ENCODE results near the gene CGNL1. TPM values are rescaled to one million over a fixed set of nuclear protein-coding genes. Genes with fewer than 3 reads are reported as not detected.

Gene CGNL1
- total RNA-seq, 1 experiment from 2014 or later: 34.6 TPM

GRCh38 chr15:57486833-57487232 lies 110.5 kb downstream of the CGNL1 start:
- Mint-ChIP-seq H3K27me3 (ENCODE audit: low read depth) (no peaks in the 10 kb centered on the region), H3K9me3 (no peaks in the 10 kb centered on the region), H3K27ac (0 out of 7 replicates have a peak overlapping the region, but pooled peaks of 1 of the 3 experiments have one; percentile 73), H3K4me1 (peaks cover 15% of the 10 kb centered on the region in 2 experiments), H3K36me3 (ENCODE audit: insufficient read depth in 1 of 3, low read depth in 3 of 3) (peaks cover 0 to 6% (median 4%) of the 10 kb centered on the region in 3 experiments; a peak in 3 of 7 replicates), H3K4me3 (no peak overlapping the region)
- Histone ChIP-seq H2BK12ac (ENCODE audit: insufficient read length, low read depth, low read length) (no peak overlapping the region), H3K18ac (ENCODE audit: insufficient read length, low read depth, low read length) (no peak overlapping the region), H3K23me2 (ENCODE audit: insufficient read length, low read depth, low read length, poor library complexity, severe bottlenecking) (no peaks in the 10 kb centered on the region), H2AFZ (ENCODE audit: low read length) (no peak overlapping the region), H3T11ph (ENCODE audit: low read length) (no peak overlapping the region), H3K4me2 (ENCODE audit: insufficient read depth, insufficient read length, low read length) (no peak overlapping the region), H4K8ac (replicated peaks; ENCODE audit: insufficient read length, low read depth, low read length) (no peak overlapping the region), H3K79me1 (ENCODE audit: insufficient read depth, low read depth, low read length, poor library complexity, severe bottlenecking) (no peaks in the 10 kb centered on the region), H3K14ac (ENCODE audit: insufficient read depth, low read length) (no peak overlapping the region), H3K4ac (ENCODE audit: low read depth, low read length) (no peak overlapping the region), H3K27ac (ENCODE audit: insufficient read length, low read depth, low read length) (no peak overlapping the region), H3K79me2 (ENCODE audit: insufficient read depth, low read length) (no peaks in the 10 kb centered on the region), H2AK5ac (ENCODE audit: insufficient read length, low read length) (no peak overlapping the region), H4K91ac (ENCODE audit: insufficient read length, low read depth, low read length) (no peak overlapping the region), H4K5ac (ENCODE audit: insufficient read length, low read depth, low read length) (no peak overlapping the region), H2BK5ac (ENCODE audit: insufficient read length, low read length) (no peak overlapping the region), H2BK15ac (ENCODE audit: low read depth, low read length) (no peak overlapping the region), H3K27me3 (ENCODE audit: insufficient read depth, low read length) (no peaks in the 10 kb centered on the region), H3K23ac (ENCODE audit: insufficient read length, low read depth, low read length) (no peak overlapping the region), H4K20me1 (ENCODE audit: control insufficient read depth, insufficient read depth, insufficient read length) (no peaks in the 10 kb centered on the region), H2BK20ac (ENCODE audit: low read depth, low read length, poor library complexity, severe bottlenecking) (no peak overlapping the region), H2BK120ac (ENCODE audit: low read depth, low read length, poor library complexity, severe bottlenecking) (no peak overlapping the region), H3K4me1 (ENCODE audit: insufficient read depth, low read length) (no peaks in the 10 kb centered on the region), H3K9me3 (ENCODE audit: control insufficient read depth, low read depth, low read length) (no peaks in the 10 kb centered on the region), H3K56ac (ENCODE audit: insufficient read length, low read depth, low read length) (no peak overlapping the region), H3K9ac (ENCODE audit: extremely low read depth, insufficient read length, low read length) (no peak overlapping the region)
- TF ChIP-seq, protein P1, sequence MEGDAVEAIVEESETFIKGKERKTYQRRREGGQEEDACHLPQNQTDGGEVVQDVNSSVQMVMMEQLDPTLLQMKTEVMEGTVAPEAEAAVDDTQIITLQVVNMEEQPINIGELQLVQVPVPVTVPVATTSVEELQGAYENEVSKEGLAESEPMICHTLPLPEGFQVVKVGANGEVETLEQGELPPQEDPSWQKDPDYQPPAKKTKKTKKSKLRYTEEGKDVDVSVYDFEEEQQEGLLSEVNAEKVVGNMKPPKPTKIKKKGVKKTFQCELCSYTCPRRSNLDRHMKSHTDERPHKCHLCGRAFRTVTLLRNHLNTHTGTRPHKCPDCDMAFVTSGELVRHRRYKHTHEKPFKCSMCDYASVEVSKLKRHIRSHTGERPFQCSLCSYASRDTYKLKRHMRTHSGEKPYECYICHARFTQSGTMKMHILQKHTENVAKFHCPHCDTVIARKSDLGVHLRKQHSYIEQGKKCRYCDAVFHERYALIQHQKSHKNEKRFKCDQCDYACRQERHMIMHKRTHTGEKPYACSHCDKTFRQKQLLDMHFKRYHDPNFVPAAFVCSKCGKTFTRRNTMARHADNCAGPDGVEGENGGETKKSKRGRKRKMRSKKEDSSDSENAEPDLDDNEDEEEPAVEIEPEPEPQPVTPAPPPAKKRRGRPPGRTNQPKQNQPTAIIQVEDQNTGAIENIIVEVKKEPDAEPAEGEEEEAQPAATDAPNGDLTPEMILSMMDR (conservative IDR thresholded peaks at IDR 0.05): no peak
- DNase-seq: no peak
